Measurements from ENCODE around the gene TTLL9.

TTLL9 gene

DNA sequence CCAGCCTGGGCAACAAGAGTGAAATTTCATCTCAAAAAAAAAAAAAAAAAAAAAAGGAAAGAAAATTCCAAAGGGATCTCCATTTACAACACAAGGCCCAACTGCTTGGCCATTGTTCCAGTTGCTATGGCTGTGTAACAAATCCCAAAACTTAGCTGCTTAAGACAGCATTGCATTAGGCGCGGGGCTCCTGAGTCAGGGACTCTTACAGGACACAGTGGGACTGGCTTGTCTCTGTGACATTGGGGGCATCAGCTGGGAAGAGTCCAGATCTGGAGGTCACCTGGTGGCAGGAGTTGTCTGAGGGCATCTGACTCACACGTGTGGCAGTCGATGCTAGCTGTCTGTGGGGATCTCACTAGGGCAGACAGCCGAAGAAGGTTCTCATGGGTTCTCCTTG is 35.6 kb downstream of the TTLL9 start:
- TF ChIP-seq, protein P1, sequence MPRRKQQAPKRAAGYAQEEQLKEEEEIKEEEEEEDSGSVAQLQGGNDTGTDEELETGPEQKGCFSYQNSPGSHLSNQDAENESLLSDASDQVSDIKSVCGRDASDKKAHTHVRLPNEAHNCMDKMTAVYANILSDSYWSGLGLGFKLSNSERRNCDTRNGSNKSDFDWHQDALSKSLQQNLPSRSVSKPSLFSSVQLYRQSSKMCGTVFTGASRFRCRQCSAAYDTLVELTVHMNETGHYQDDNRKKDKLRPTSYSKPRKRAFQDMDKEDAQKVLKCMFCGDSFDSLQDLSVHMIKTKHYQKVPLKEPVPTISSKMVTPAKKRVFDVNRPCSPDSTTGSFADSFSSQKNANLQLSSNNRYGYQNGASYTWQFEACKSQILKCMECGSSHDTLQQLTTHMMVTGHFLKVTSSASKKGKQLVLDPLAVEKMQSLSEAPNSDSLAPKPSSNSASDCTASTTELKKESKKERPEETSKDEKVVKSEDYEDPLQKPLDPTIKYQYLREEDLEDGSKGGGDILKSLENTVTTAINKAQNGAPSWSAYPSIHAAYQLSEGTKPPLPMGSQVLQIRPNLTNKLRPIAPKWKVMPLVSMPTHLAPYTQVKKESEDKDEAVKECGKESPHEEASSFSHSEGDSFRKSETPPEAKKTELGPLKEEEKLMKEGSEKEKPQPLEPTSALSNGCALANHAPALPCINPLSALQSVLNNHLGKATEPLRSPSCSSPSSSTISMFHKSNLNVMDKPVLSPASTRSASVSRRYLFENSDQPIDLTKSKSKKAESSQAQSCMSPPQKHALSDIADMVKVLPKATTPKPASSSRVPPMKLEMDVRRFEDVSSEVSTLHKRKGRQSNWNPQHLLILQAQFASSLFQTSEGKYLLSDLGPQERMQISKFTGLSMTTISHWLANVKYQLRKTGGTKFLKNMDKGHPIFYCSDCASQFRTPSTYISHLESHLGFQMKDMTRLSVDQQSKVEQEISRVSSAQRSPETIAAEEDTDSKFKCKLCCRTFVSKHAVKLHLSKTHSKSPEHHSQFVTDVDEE (CRISPR knock-in tag; IDR thresholded peaks at IDR 0.05) = no peak
- TF ChIP-seq, protein P2, sequence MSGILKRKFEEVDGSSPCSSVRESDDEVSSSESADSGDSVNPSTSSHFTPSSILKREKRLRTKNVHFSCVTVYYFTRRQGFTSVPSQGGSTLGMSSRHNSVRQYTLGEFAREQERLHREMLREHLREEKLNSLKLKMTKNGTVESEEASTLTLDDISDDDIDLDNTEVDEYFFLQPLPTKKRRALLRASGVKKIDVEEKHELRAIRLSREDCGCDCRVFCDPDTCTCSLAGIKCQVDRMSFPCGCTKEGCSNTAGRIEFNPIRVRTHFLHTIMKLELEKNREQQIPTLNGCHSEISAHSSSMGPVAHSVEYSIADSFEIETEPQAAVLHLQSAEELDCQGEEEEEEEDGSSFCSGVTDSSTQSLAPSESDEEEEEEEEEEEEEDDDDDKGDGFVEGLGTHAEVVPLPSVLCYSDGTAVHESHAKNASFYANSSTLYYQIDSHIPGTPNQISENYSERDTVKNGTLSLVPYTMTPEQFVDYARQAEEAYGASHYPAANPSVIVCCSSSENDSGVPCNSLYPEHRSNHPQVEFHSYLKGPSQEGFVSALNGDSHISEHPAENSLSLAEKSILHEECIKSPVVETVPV (CRISPR knock-in tag; IDR thresholded peaks at IDR 0.05) = no peak
- no peak for TF ChIP-seq ZNF8 (CRISPR knock-in tag; IDR thresholded peaks at IDR 0.05)
- TF ChIP-seq RARB (CRISPR knock-in tag; IDR thresholded peaks at IDR 0.05) = no peak
- TF ChIP-seq ARNTL (CRISPR knock-in tag; IDR thresholded peaks at IDR 0.05; ENCODE audit: borderline replicate concordance, low read depth) = no peak
- no peak for TF ChIP-seq POU6F1 (CRISPR knock-in tag; IDR thresholded peaks at IDR 0.05; ENCODE audit: borderline replicate concordance, low read depth)
- TF ChIP-seq, protein P3, sequence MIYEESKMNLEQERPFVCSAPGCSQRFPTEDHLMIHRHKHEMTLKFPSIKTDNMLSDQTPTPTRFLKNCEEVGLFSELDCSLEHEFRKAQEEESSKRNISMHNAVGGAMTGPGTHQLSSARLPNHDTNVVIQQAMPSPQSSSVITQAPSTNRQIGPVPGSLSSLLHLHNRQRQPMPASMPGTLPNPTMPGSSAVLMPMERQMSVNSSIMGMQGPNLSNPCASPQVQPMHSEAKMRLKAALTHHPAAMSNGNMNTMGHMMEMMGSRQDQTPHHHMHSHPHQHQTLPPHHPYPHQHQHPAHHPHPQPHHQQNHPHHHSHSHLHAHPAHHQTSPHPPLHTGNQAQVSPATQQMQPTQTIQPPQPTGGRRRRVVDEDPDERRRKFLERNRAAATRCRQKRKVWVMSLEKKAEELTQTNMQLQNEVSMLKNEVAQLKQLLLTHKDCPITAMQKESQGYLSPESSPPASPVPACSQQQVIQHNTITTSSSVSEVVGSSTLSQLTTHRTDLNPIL (CRISPR knock-in tag; IDR thresholded peaks at IDR 0.05; ENCODE audit: low read depth) = no peak
- no peak for TF ChIP-seq ZNF565 (CRISPR knock-in tag; conservative IDR thresholded peaks at IDR 0.05; ENCODE audit: low read depth)
- no peak for TF ChIP-seq ZFP3 (CRISPR knock-in tag; IDR thresholded peaks at IDR 0.05)
- no peak for ATAC-seq

DNA sequence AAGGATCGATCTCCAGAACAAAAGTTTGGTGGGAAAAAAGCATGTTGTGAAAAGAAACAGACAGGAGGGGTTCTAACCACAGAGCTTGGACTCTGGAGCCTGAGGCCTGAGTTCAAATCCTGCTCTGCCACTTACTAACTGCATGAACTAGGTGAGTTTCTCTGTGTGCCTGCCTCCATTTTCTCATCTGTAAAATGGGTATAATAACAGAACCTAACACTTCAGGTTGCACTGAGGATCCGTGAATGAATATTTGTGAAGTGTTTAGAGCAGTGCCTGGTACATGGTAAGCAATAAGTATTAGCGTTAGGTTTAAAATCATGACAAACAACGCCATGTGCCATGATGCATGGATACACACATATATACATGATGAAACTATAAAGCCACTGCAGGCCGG is 36.6 kb downstream of the TTLL9 start:
- ATAC-seq = no peak
- TF ChIP-seq CSDC2 (CRISPR knock-in tag; IDR thresholded peaks at IDR 0.05) (no peak), TOX (CRISPR knock-in tag; IDR thresholded peaks at IDR 0.05; ENCODE audit: borderline replicate concordance) (no peak), PATZ1 (CRISPR knock-in tag; IDR thresholded peaks at IDR 0.05; ENCODE audit: borderline replicate concordance) (no peak), ARNTL (CRISPR knock-in tag; IDR thresholded peaks at IDR 0.05; ENCODE audit: borderline replicate concordance, low read depth) (no peak), OSR1 (CRISPR knock-in tag; IDR thresholded peaks at IDR 0.05) (no peak), GLIS3 (CRISPR knock-in tag; IDR thresholded peaks at IDR 0.05) (no peak), POU6F1 (CRISPR knock-in tag; IDR thresholded peaks at IDR 0.05; ENCODE audit: borderline replicate concordance, low read depth) (no peak), ESRRG (CRISPR knock-in tag; IDR thresholded peaks at IDR 0.05) (no peak), ZNF565 (CRISPR knock-in tag; conservative IDR thresholded peaks at IDR 0.05; ENCODE audit: low read depth) (no peak), ZFP3 (CRISPR knock-in tag; IDR thresholded peaks at IDR 0.05) (no peak), PPARA (CRISPR knock-in tag; IDR thresholded peaks at IDR 0.05; ENCODE audit: borderline replicate concordance) (no peak), TCF4 (CRISPR knock-in tag; IDR thresholded peaks at IDR 0.05; ENCODE audit: borderline replicate concordance) (no peak), ISL1 (CRISPR knock-in tag; IDR thresholded peaks at IDR 0.05) (no peak), ZC3H10 (CRISPR knock-in tag; IDR thresholded peaks at IDR 0.05) (no peak), SNAI2 (CRISPR knock-in tag; IDR thresholded peaks at IDR 0.05) (no peak), ZFP30 (CRISPR knock-in tag; IDR thresholded peaks at IDR 0.05) (no peak), RARB (CRISPR knock-in tag; IDR thresholded peaks at IDR 0.05) (no peak)
- TF ChIP-seq, protein P3 (CRISPR knock-in tag; IDR thresholded peaks at IDR 0.05; ENCODE audit: low read depth) = no peak
- TF ChIP-seq, protein P1 (CRISPR knock-in tag; IDR thresholded peaks at IDR 0.05) = no peak
- TF ChIP-seq, protein P2 (CRISPR knock-in tag; IDR thresholded peaks at IDR 0.05) = no peak
